ENCODE results near the gene OR2T12.
"Not testable (repeated sequence)": the region's sequence is repeated elsewhere in the genome, so short reads cannot be mapped to it uniquely, and the experiment has no call there.

DNA sequence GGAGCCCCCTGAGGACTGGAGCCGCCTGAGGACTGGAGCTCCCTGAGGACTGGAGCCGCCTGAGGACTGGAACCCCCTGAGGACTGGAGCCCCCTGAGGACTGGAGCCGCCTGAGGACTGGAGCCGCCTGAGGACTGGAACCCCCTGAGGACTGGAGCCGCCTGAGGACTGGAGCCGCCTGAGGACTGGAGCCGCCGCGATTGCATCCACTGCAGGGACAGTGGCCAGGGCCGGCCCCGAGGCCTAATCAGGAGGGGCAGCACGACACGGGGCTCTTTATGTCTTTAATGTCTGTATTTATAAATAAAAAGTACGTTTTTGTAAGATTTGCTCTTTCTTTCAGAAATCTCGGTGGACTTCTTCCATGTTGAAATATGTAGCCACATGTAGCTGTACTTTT, 3.5 kb upstream of the OR2T12 start:
- TF ChIP-seq, protein P1, sequence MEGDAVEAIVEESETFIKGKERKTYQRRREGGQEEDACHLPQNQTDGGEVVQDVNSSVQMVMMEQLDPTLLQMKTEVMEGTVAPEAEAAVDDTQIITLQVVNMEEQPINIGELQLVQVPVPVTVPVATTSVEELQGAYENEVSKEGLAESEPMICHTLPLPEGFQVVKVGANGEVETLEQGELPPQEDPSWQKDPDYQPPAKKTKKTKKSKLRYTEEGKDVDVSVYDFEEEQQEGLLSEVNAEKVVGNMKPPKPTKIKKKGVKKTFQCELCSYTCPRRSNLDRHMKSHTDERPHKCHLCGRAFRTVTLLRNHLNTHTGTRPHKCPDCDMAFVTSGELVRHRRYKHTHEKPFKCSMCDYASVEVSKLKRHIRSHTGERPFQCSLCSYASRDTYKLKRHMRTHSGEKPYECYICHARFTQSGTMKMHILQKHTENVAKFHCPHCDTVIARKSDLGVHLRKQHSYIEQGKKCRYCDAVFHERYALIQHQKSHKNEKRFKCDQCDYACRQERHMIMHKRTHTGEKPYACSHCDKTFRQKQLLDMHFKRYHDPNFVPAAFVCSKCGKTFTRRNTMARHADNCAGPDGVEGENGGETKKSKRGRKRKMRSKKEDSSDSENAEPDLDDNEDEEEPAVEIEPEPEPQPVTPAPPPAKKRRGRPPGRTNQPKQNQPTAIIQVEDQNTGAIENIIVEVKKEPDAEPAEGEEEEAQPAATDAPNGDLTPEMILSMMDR (IDR thresholded peaks at IDR 0.05), result not testable (repeated sequence)
- not testable (repeated sequence) for TF ChIP-seq EZH2phosphoT487, EZH2 (IDR thresholded peaks at IDR 0.05)

Data from neural progenitor cell (in vitro differentiated cells).